HEK293 (cell line): ENCODE measurements around the gene LMTK2.

Experiments used
- CTCF ChIA-PET: fragments of 350-600 bp; formaldehyde crosslinking; extraction: SDS; loops from one replicate; lab custom pipeline; 2021; ENCODE audit warnings: antibody characterized with exemption; lab: Yijun Ruan, JAX
- POLR2A ChIA-PET: fragments of 300-600 bp; formaldehyde crosslinking; extraction: SDS; loops from one replicate; lab custom pipeline; 2020; ENCODE audit warnings: antibody characterized with exemption, inconsistent platforms; lab: Yijun Ruan, JAX
- H3K27ac ChIP-seq: fragments of 200-500 bp; sonication (Bioruptor generic); 2 replicates; pipeline ENCODE4 v1.5.1; 2014; ENCODE audit warnings: low read depth, low read length, control low read depth, inconsistent platforms; ENCODE audit errors: extremely low read depth
- H3K36me3 ChIP-seq, 2 experiments: fragments of 200-500 bp in 1 of 2; sonication (Bioruptor generic) in 1 of 2; 1 replicate in 1 of 2; 2 replicates in 1 of 2; pipeline ENCODE4 v1.5.1; 2014 to 2017; ENCODE audit warnings: inconsistent platforms in 2 of 2, low read length in 2 of 2; ENCODE audit not compliant: control insufficient read depth in 2 of 2, insufficient read depth in 1 of 2
- H3K4me1 ChIP-seq: fragments of 200-500 bp; sonication (Bioruptor generic); 2 replicates; pipeline ENCODE4 v1.5.1; 2014; ENCODE audit warnings: mild to moderate bottlenecking, low read length, inconsistent platforms; ENCODE audit not compliant: control insufficient read depth, insufficient read depth
- H3K4me3 ChIP-seq: 2 replicates; pipeline ENCODE4 v1.5.1; 2011; ENCODE audit warnings: low read depth, mild to moderate bottlenecking, control low read depth, low read length, moderate library complexity
- H3K9me3 ChIP-seq: fragments of 200-500 bp; sonication (Bioruptor generic); 2 replicates; pipeline ENCODE4 v1.5.1; 2014; ENCODE audit warnings: low read depth, low read length, inconsistent platforms; ENCODE audit not compliant: control insufficient read depth, insufficient read depth
- IKZF3 ChIP-seq: fragments of 450-650 bp; IDR thresholded peaks from 2 replicates; pipeline ENCODE4 v1.5.0; 2018; ENCODE audit warnings: missing biosample characterization, mild to moderate bottlenecking, missing genetic modification characterization, moderate library complexity
- INSM2 ChIP-seq: fragments of 450-650 bp; formaldehyde crosslinking; IDR thresholded peaks from 2 replicates; pipeline ENCODE4 v1.5.1; 2016; ENCODE audit warnings: missing biosample characterization, missing genetic modification characterization
- KLF17 ChIP-seq: fragments of 450-650 bp; formaldehyde crosslinking; IDR thresholded peaks from 2 replicates; pipeline ENCODE4 v1.5.1; 2016; ENCODE audit warnings: missing biosample characterization, missing genetic modification characterization
- RBAK ChIP-seq: fragments of 450-650 bp; formaldehyde crosslinking; IDR thresholded peaks from 2 replicates; pipeline ENCODE4 v1.5.1; 2016; ENCODE audit warnings: missing biosample characterization, missing genetic modification characterization
- ZBTB1 ChIP-seq: fragments of 450-650 bp; formaldehyde crosslinking; IDR thresholded peaks from 2 replicates; pipeline ENCODE4 v1.5.1; 2016; ENCODE audit warnings: missing biosample characterization, missing genetic modification characterization
- ZBTB10 ChIP-seq: fragments of 450-650 bp; formaldehyde crosslinking; IDR thresholded peaks from 2 replicates; pipeline ENCODE4 v1.5.1; 2016; ENCODE audit warnings: missing biosample characterization, missing genetic modification characterization
- ZFP37 ChIP-seq: fragments of 450-650 bp; formaldehyde crosslinking; IDR thresholded peaks from 2 replicates; pipeline ENCODE4 v1.5.1; 2016; ENCODE audit warnings: missing biosample characterization, missing genetic modification characterization
- ZNF223 ChIP-seq: fragments of 450-650 bp; formaldehyde crosslinking; IDR thresholded peaks from 2 replicates; pipeline ENCODE4 v1.5.1; 2016; ENCODE audit warnings: missing biosample characterization, missing genetic modification characterization
- ZNF362 ChIP-seq: fragments of 450-650 bp; formaldehyde crosslinking; IDR thresholded peaks from 2 replicates; pipeline ENCODE4 v1.5.1; 2016; ENCODE audit warnings: missing biosample characterization, missing genetic modification characterization
- ZNF549 ChIP-seq: fragments of 450-650 bp; IDR thresholded peaks from 2 replicates; pipeline ENCODE4 v1.5.1; 2018; ENCODE audit warnings: missing biosample characterization, missing genetic modification characterization, mild to moderate bottlenecking, inconsistent platforms, moderate library complexity
- ZNF600 ChIP-seq: fragments of 450-650 bp; formaldehyde crosslinking; IDR thresholded peaks from 2 replicates; pipeline ENCODE4 v1.5.1; 2016; ENCODE audit warnings: missing biosample characterization, missing genetic modification characterization
- ZNF610 ChIP-seq: fragments of 450-650 bp; formaldehyde crosslinking; IDR thresholded peaks from 2 replicates; pipeline ENCODE4 v1.5.1; 2016; ENCODE audit warnings: missing biosample characterization, missing genetic modification characterization, borderline replicate concordance
- ZNF654 ChIP-seq: fragments of 450-650 bp; formaldehyde crosslinking; IDR thresholded peaks from 2 replicates; pipeline ENCODE4 v1.5.1; 2016; ENCODE audit warnings: low read depth, missing biosample characterization, missing genetic modification characterization
- ZNF692 ChIP-seq: fragments of 450-650 bp; formaldehyde crosslinking; IDR thresholded peaks from 2 replicates; pipeline ENCODE4 v1.5.1; 2016; ENCODE audit warnings: missing biosample characterization, missing genetic modification characterization
- ZNF707 ChIP-seq: fragments of 450-650 bp; formaldehyde crosslinking; IDR thresholded peaks from 2 replicates; pipeline ENCODE4 v1.5.1; 2016; ENCODE audit warnings: missing biosample characterization, missing genetic modification characterization
- ZNF747 ChIP-seq: fragments of 450-650 bp; formaldehyde crosslinking; IDR thresholded peaks from 2 replicates; pipeline ENCODE4 v1.5.1; 2016; ENCODE audit warnings: missing biosample characterization, missing genetic modification characterization
- ZNF776 ChIP-seq: fragments of 450-650 bp; formaldehyde crosslinking; IDR thresholded peaks from 2 replicates; pipeline ENCODE4 v1.5.0; 2017; ENCODE audit warnings: missing biosample characterization, missing genetic modification characterization, borderline replicate concordance
- ZNF830 ChIP-seq: fragments of 450-650 bp; IDR thresholded peaks from 2 replicates; pipeline ENCODE4 v1.5.0; 2018; ENCODE audit warnings: missing biosample characterization, missing genetic modification characterization, low read depth, mild to moderate bottlenecking, moderate library complexity
- ZNF843 ChIP-seq: fragments of 450-650 bp; formaldehyde crosslinking; IDR thresholded peaks from 2 replicates; pipeline ENCODE4 v1.5.1; 2016; ENCODE audit warnings: missing biosample characterization, missing genetic modification characterization
- ZSCAN16 ChIP-seq: fragments of 450-650 bp; formaldehyde crosslinking; IDR thresholded peaks from 2 replicates; pipeline ENCODE4 v1.5.1; 2016; ENCODE audit warnings: missing biosample characterization, missing genetic modification characterization

Gene LMTK2

GRCh38 chr7:98230746-98231471 is 124.2 kb downstream of the LMTK2 start:
- ChIA-PET POLR2A (no interaction called here), CTCF (no interaction called here)
- no peak for TF ChIP-seq ZNF223
- no peak for TF ChIP-seq IKZF3 (tag by site-specific recombination)

GRCh38 chr7:98231493-98232262 is 125.0 kb downstream of the LMTK2 start:
- CTCF ChIA-PET = interaction anchor here (0.6 kb wide), 1 partner anchor 1862 kb away, joined by 3 read pairs; no protein-coding TSS in a partner anchor

More at GRCh38 chr7:98230746-98231471, 124.2 kb downstream of the LMTK2 start:
- Histone ChIP-seq H3K9me3 (no peaks in the 10 kb centered on the region), H3K4me3 (no peak overlapping the region), H3K36me3 (peaks cover 3 to 4% of the 10 kb centered on the region in 2 experiments; a peak in 2 of 3 replicates), H3K4me1 (no peaks in the 10 kb centered on the region), H3K27ac (no peak overlapping the region)

DNA sequence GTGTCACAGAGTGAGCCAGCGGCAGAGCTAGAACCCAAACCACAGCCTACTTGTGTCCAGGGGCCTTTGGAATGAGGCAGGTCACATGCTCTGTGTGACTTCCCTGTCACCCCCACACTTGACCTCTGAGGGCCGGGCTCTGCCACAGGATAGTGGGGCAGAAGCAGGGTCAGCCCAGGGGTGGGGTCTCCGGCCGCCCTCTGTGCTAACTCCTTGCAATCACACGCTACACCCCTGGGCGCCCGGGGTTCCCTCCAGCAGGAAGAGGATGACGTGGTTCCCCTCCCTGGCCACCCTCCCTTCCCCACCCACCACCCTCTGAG is 125.6 kb downstream of the LMTK2 start:
- ChIA-PET CTCF (interaction anchor here (0.6 to 0.7 kb wide), 3 partner anchors 10 to 1863 kb away, joined by 3 read pairs; no protein-coding TSS in a partner anchor), POLR2A (no interaction called here)
- H3K4me1 ChIP-seq = no peaks in the 10 kb centered on the region
- H3K36me3 ChIP-seq = peaks cover 0 to 3% of the 10 kb centered on the region in 2 experiments; a peak in 1 of 3 replicates
- no peaks in the 10 kb centered on the region for H3K9me3 ChIP-seq
- H3K27ac ChIP-seq = no peak overlapping the region
- H3K4me3 ChIP-seq = no peak overlapping the region
- no peak for TF ChIP-seq ZSCAN16 (tag by site-specific recombination)
- no peak for TF ChIP-seq INSM2 (tag by site-specific recombination)
- TF ChIP-seq ZNF707 (tag by site-specific recombination) = no peak
- TF ChIP-seq KLF17 (tag by site-specific recombination) = no peak
- no peak for TF ChIP-seq ZNF362 (tag by site-specific recombination)
- no peak for TF ChIP-seq ZNF600 (tag by site-specific recombination)
- no peak for TF ChIP-seq ZNF692 (tag by site-specific recombination)
- no peak for TF ChIP-seq ZBTB1
- TF ChIP-seq ZFP37 (tag by site-specific recombination) = no peak
- TF ChIP-seq ZNF654 = no peak
- TF ChIP-seq RBAK = no peak
- no peak for TF ChIP-seq ZNF776 (tag by site-specific recombination)
- TF ChIP-seq ZNF843 (tag by site-specific recombination) = no peak
- TF ChIP-seq ZNF549 (tag by site-specific recombination) = no peak

More at GRCh38 chr7:98231493-98232262, 125.0 kb downstream of the LMTK2 start:
- POLR2A ChIA-PET = no interaction called here
- Histone ChIP-seq H3K9me3 (no peaks in the 10 kb centered on the region), H3K27ac (no peak overlapping the region), H3K4me3 (no peak overlapping the region), H3K36me3 (peaks cover 0 to 3% of the 10 kb centered on the region in 2 experiments; a peak in 1 of 3 replicates), H3K4me1 (no peaks in the 10 kb centered on the region)
- no peak for TF ChIP-seq ZNF830
- TF ChIP-seq ZNF610 = no peak
- no peak for TF ChIP-seq ZNF747 (tag by site-specific recombination)
- peak; percentile 92 for TF ChIP-seq ZBTB10 (tag by site-specific recombination)
